DOHH2 (cell line): ENCODE measurements around the gene NELFCD.

Experiments used
- H3F3A ChIP-seq: fragments of 200-600 bp; sonication (generic), shearing (Covaris generic); 2 replicates; pipeline ENCODE4 v1.6.0; 2016; ENCODE audit warnings: antibody characterized with exemption, mild to moderate bottlenecking; ENCODE audit not compliant: control insufficient read depth, insufficient read depth
- H3K27ac ChIP-seq: fragments of 200-600 bp; sonication (generic); 2 replicates; pipeline ENCODE4 v1.5.1; 2014; ENCODE audit warnings: low read depth, mild to moderate bottlenecking, low read length, moderate library complexity
- H3K27me3 ChIP-seq: fragments of 200-600 bp; sonication (generic); 2 replicates; pipeline ENCODE4 v1.6.1; 2014; ENCODE audit warnings: mild to moderate bottlenecking, low read length, mixed read lengths; ENCODE audit not compliant: control insufficient read depth
- H3K36me3 ChIP-seq: fragments of 200-600 bp; sonication (generic); 2 replicates; pipeline ENCODE4 v1.6.1; 2014; ENCODE audit warnings: mild to moderate bottlenecking, low read length, moderate library complexity, mixed read lengths; ENCODE audit not compliant: control insufficient read depth
- H3K4me1 ChIP-seq: fragments of 200-600 bp; sonication (generic); 2 replicates; pipeline ENCODE4 v1.6.1; 2014; ENCODE audit warnings: mild to moderate bottlenecking, low read length, mixed read lengths; ENCODE audit not compliant: control insufficient read depth
- H3K4me2 ChIP-seq: fragments of 200-600 bp; sonication (generic); 2 replicates; pipeline ENCODE4 v1.6.0; 2014; ENCODE audit warnings: mild to moderate bottlenecking, low read length, moderate library complexity
- H3K4me3 ChIP-seq: fragments of 200-600 bp; sonication (generic); 2 replicates; pipeline ENCODE4 v1.5.1; 2014; ENCODE audit warnings: mild to moderate bottlenecking, low read length, mixed read lengths
- H3K79me2 ChIP-seq: fragments of 200-600 bp; sonication (generic); 2 replicates; pipeline ENCODE4 v1.6.1; 2014; ENCODE audit warnings: mild to moderate bottlenecking, low read length, mixed read lengths; ENCODE audit not compliant: control insufficient read depth
- H3K9me2 ChIP-seq: fragments of 200-600 bp; sonication (generic); replicated peaks from 2 replicates; pipeline ENCODE4 v1.6.1; 2014; ENCODE audit warnings: mild to moderate bottlenecking, low read length, mixed read lengths; ENCODE audit not compliant: control insufficient read depth
- H3K9me3 ChIP-seq: fragments of 200-600 bp; sonication (generic); 2 replicates; pipeline ENCODE4 v1.6.1; 2014; ENCODE audit warnings: antibody characterized with exemption, low read length, mixed read lengths; ENCODE audit not compliant: control insufficient read depth, insufficient read depth
- H4K20me1 ChIP-seq: fragments of 200-600 bp; sonication (generic); 2 replicates; pipeline ENCODE4 v1.6.0; 2014; ENCODE audit warnings: low read depth, mild to moderate bottlenecking, antibody characterized with exemption, low read length, moderate library complexity; ENCODE audit not compliant: control insufficient read depth, insufficient read depth
- EZH2phosphoT487 ChIP-seq: fragments of 200-600 bp; sonication (generic); IDR thresholded peaks from 2 replicates; pipeline ENCODE4 v1.6.1; 2017; ENCODE audit warnings: borderline replicate concordance, mild to moderate bottlenecking, antibody characterized with exemption, low read length, moderate library complexity, mixed read lengths
- TF ChIP-seq, protein P1 (sequence below): fragments of 200-600 bp; sonication (generic); IDR thresholded peaks from one replicate; pipeline ENCODE4 v1.5.1; 2014; ENCODE audit warnings: antibody characterized with exemption, mild to moderate bottlenecking, low read depth, low read length; ENCODE audit not compliant: poor library complexity, severe bottlenecking

Gene NELFCD

DNA sequence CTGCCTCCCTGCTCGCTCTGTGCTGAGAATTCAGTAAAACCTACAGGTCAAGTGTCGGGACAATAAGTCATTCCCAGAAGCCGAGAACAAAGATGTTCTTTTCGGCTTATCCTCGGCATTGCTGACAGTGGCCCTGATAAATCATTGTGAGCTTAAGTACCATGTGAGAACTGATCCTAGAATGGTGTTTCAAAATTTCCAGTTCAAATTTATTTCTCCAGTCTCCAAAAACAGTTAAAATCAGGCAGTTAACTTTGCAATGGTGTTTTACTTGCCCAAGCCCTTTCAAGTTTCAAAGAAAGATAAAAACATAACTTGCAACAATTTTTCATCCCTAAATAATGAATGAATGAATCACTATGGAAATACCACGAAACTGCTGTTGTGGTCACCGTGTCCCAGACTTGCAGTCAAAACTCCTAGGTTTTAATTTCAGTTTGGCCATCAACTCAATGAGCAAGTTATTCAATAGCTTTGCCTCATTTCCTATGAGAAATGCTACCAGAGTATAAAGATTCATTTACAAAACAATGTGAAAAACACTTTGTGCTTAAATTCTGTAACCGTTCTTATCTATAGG, 46.8 kb downstream of the NELFCD start:
- no peak overlapping the region for H3K27ac ChIP-seq
- H3K4me3 ChIP-seq = no peak overlapping the region
- H3F3A ChIP-seq = peaks cover 9% of the 10 kb centered on the region
- no peak overlapping the region for H3K4me2 ChIP-seq
- H3K36me3 ChIP-seq = peaks cover 91% of the 10 kb centered on the region
- H3K4me1 ChIP-seq = peaks cover 36% of the 10 kb centered on the region
- peaks cover 69% of the 10 kb centered on the region for H3K79me2 ChIP-seq
- TF ChIP-seq EZH2phosphoT487 = no peak
- H3K9me3 ChIP-seq = no peaks in the 10 kb centered on the region
- no peaks in the 10 kb centered on the region for H3K27me3 ChIP-seq
- no peaks in the 10 kb centered on the region for H3K9me2 ChIP-seq
- H4K20me1 ChIP-seq = peaks cover 32% of the 10 kb centered on the region

- H3K4me2 ChIP-seq = peak overlapping the region; percentile 97
- H3K4me1 ChIP-seq = peaks cover 45% of the 10 kb centered on the region
- H3F3A ChIP-seq = peaks cover 18% of the 10 kb centered on the region
- no peaks in the 10 kb centered on the region for H3K27me3 ChIP-seq
- peaks cover 91% of the 10 kb centered on the region for H3K36me3 ChIP-seq
- peaks cover 32% of the 10 kb centered on the region for H4K20me1 ChIP-seq
- TF ChIP-seq EZH2phosphoT487 = no peak
- TF ChIP-seq, protein P1, sequence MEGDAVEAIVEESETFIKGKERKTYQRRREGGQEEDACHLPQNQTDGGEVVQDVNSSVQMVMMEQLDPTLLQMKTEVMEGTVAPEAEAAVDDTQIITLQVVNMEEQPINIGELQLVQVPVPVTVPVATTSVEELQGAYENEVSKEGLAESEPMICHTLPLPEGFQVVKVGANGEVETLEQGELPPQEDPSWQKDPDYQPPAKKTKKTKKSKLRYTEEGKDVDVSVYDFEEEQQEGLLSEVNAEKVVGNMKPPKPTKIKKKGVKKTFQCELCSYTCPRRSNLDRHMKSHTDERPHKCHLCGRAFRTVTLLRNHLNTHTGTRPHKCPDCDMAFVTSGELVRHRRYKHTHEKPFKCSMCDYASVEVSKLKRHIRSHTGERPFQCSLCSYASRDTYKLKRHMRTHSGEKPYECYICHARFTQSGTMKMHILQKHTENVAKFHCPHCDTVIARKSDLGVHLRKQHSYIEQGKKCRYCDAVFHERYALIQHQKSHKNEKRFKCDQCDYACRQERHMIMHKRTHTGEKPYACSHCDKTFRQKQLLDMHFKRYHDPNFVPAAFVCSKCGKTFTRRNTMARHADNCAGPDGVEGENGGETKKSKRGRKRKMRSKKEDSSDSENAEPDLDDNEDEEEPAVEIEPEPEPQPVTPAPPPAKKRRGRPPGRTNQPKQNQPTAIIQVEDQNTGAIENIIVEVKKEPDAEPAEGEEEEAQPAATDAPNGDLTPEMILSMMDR = no peak
- no peaks in the 10 kb centered on the region for H3K9me3 ChIP-seq
- no peaks in the 10 kb centered on the region for H3K9me2 ChIP-seq
- no peak overlapping the region for H3K4me3 ChIP-seq
- H3K79me2 ChIP-seq = peaks cover 72% of the 10 kb centered on the region
- H3K27ac ChIP-seq = no peak overlapping the region
Observed at GRCh38 chr20:59028812-59029211, 47.8 kb downstream of the NELFCD start.

DNA sequence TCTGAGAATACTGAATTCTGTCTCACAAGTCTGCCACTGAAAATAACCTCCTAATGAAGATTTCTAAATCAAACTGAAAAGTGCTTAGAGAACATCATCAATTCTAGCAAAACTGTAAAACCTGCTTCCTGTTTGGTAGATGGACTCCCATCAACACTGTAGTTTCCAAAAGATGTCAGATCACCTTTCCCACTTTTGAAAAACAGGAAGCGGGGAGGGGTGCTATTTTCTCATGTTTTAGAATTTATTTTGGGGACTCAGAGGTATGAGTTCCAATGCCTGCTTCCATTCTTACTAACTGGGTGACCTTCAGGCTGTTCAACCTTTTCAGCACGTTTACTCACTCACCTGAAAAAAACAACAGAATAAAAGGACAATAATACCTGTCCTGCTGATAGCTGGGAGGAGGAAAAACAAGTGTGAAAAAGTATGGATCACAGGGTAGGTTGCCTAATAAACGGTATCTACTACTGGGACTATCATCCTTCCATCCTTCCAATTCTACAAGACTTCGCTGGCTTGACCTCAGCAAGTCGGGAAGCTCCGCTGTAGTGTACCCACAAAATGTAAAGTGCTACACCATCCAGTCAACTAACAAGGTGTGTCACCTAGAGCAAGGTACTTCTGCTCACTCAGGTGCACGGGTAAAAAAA, 50.0 kb downstream of the NELFCD start:
- peak overlapping the region; percentile 69 for H3K27ac ChIP-seq
- peaks cover 34% of the 10 kb centered on the region for H3F3A ChIP-seq
- TF ChIP-seq, protein P1 = no peak
- TF ChIP-seq EZH2phosphoT487 = no peak
- peaks cover 50% of the 10 kb centered on the region for H3K4me1 ChIP-seq
- H3K4me3 ChIP-seq = peak overlapping the region; percentile 89
- peaks cover 26% of the 10 kb centered on the region for H4K20me1 ChIP-seq
- peak overlapping the region; percentile 97 for H3K4me2 ChIP-seq
- H3K79me2 ChIP-seq = peaks cover 66% of the 10 kb centered on the region
- H3K9me3 ChIP-seq = no peaks in the 10 kb centered on the region
- H3K27me3 ChIP-seq = no peaks in the 10 kb centered on the region
- peaks cover 89% of the 10 kb centered on the region for H3K36me3 ChIP-seq
- H3K9me2 ChIP-seq = no peaks in the 10 kb centered on the region

DNA sequence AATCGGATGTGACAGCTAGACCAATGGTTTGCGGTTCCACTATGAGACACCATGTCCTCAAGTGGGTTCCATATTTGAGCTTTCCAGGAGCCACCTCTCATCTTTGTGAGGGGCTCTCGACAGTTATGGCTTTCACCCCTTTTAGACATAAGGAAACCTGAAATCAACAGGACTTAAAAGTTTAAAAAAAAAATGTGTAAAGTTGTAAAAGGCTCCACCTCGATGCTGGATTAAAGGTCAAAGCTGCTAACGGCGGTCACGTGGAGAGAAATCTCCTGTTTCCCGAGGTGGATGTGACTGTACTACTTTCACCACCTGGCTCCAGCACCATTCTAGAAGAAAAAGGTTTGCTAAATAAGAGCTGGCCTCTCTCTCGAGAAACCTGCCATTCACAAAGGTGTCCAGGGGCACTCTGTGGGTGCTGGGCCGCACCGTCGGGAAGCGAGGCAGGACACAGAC, 50.5 kb downstream of the NELFCD start:
- no peaks in the 10 kb centered on the region for H3K9me3 ChIP-seq
- peaks cover 89% of the 10 kb centered on the region for H3K36me3 ChIP-seq
- H3K79me2 ChIP-seq = peaks cover 66% of the 10 kb centered on the region
- no peaks in the 10 kb centered on the region for H3K9me2 ChIP-seq
- peak overlapping the region; percentile 69 for H3K27ac ChIP-seq
- H3K4me3 ChIP-seq = peak overlapping the region; percentile 89
- H3K4me1 ChIP-seq = peaks cover 50% of the 10 kb centered on the region
- H3K27me3 ChIP-seq = no peaks in the 10 kb centered on the region
- peaks cover 23% of the 10 kb centered on the region for H4K20me1 ChIP-seq
- TF ChIP-seq, protein P1 = no peak
- no peak for TF ChIP-seq EZH2phosphoT487
- peak overlapping the region; percentile 97 for H3K4me2 ChIP-seq
- peaks cover 38% of the 10 kb centered on the region for H3F3A ChIP-seq
